K562 (cell line): ENCODE measurements around the gene CTNNB1. TPM values are rescaled to one million over a fixed set of nuclear protein-coding genes. Genes with fewer than 3 reads are reported as not detected.

Experiments
- ATAC-seq: fragments of 200-7000 bp; cut with Tn5 transposase; 3 replicates; pipeline ENCODE4 v1.9.1; 2020; ENCODE audit warnings: moderate library complexity
- BruUV-seq: library from RNA; stranded (reverse); fragments of 400-500 nt; replicated peaks from 2 replicates; lab custom pipeline; 2021; lab: Mats Ljungman, UMichigan
- CTCF ChIA-PET: fragments of 300-600 bp; formaldehyde crosslinking; extraction: SDS; loops from one replicate; lab custom pipeline; 2021; ENCODE audit warnings: low intra/inter-chr PET ratio; lab: Yijun Ruan, JAX
- POLR2A ChIA-PET: fragments of 300-600, 350-650 bp; sonication (Branson Sonifier 250); formaldehyde crosslinking; extraction: SDS; loops from one replicate; lab custom pipeline; 2021; ENCODE audit warnings: antibody characterized with exemption, inconsistent platforms; lab: Yijun Ruan, JAX
- DNase-seq, 4 experiments: peaks; one replicate each; pipeline versions ENCODE4 v3.0.0 to v3.0.0-alpha.2; 2011 to 2018; ENCODE audit warnings: low spot score in 3 of 4, mixed read lengths in 3 of 4; ENCODE audit errors: extremely low read depth in 1 of 4
- FAIRE-seq: peaks from 2 replicates; lab custom pipeline; 2011; peaks lifted over from hg19 to GRCh38; lab: Jason Lieb, UNC
- H2AFZ ChIP-seq: 2 replicates; pipeline ENCODE4 v1.6.0; 2011; ENCODE audit warnings: low read depth, low read length, control low read depth, inconsistent platforms
- H3K27ac ChIP-seq: fragments of 200-600 bp; 3 replicates; pipeline ENCODE4 v1.8.0; 2011; ENCODE audit warnings: low read depth, mild to moderate bottlenecking, control low read depth, inconsistent platforms, low read length, moderate library complexity, mixed read lengths; ENCODE audit errors: extremely low read depth
- H3K27me3 ChIP-seq, 2 experiments: fragments of 300-600 bp in 1 of 2; 2 replicates in 1 of 2; 3 replicates in 1 of 2; pipeline versions ENCODE4 v1.6.0 to v1.8.0; 2011; ENCODE audit warnings: inconsistent platforms in 2 of 2, low read length in 2 of 2, mild to moderate bottlenecking in 1 of 2, mixed read lengths in 1 of 2, moderate library complexity in 1 of 2; ENCODE audit not compliant: control insufficient read depth in 2 of 2, insufficient read depth in 2 of 2
- H3K36me3 ChIP-seq: fragments of 300-600 bp; 3 replicates; pipeline ENCODE4 v1.8.0; 2011; ENCODE audit warnings: mild to moderate bottlenecking, low read length, inconsistent platforms; ENCODE audit not compliant: control insufficient read depth, insufficient read depth
- H3K4me1 ChIP-seq, 2 experiments: fragments of 200-600 bp in 1 of 2; replicated peaks in 1 of 2; 2 replicates in 1 of 2; 3 replicates in 1 of 2; pipeline versions ENCODE4 v1.5.1 to v1.8.0; 2011; ENCODE audit warnings: inconsistent platforms in 2 of 2, low read length in 2 of 2, mild to moderate bottlenecking in 1 of 2, mixed read lengths in 1 of 2, moderate library complexity in 1 of 2; ENCODE audit not compliant: control insufficient read depth in 2 of 2, insufficient read depth in 2 of 2
- H3K4me2 ChIP-seq: 2 replicates; pipeline ENCODE4 v1.6.1; 2011; ENCODE audit warnings: low read length, control low read depth, inconsistent platforms, mixed read lengths; ENCODE audit not compliant: insufficient read depth
- H3K4me3 ChIP-seq: fragments of 200-600 bp; sonication (generic), shearing (Covaris generic); 2 replicates; pipeline ENCODE4 v1.5.1; 2016; ENCODE audit warnings: control low read depth, inconsistent platforms
- H3K79me2 ChIP-seq: fragments of 200-600 bp; 3 replicates; pipeline ENCODE4 v1.8.0; 2011; ENCODE audit warnings: low read length, inconsistent platforms; ENCODE audit not compliant: control insufficient read depth, insufficient read depth
- H3K9ac ChIP-seq, 2 experiments: 2 replicates each; pipeline versions ENCODE4 v1.6.0 to v1.6.1; 2011; ENCODE audit warnings: low read depth in 2 of 2, low read length in 2 of 2, control low read depth in 1 of 2, inconsistent platforms in 1 of 2, mild to moderate bottlenecking in 1 of 2, mixed read lengths in 1 of 2; ENCODE audit not compliant: insufficient read depth in 1 of 2
- H3K9me1 ChIP-seq: one replicate; pipeline ENCODE4 v1.6.0; 2011; ENCODE audit warnings: inconsistent platforms, mild to moderate bottlenecking, low read length, moderate library complexity; ENCODE audit not compliant: control insufficient read depth, insufficient read depth
- H3K9me3 ChIP-seq: replicated peaks from 2 replicates; pipeline ENCODE4 v1.5.1; 2011; ENCODE audit warnings: low read depth, low read length, inconsistent platforms; ENCODE audit not compliant: control insufficient read depth, insufficient read depth
- H4K20me1 ChIP-seq: replicated peaks from 2 replicates; pipeline ENCODE4 v1.6.1; 2011; ENCODE audit warnings: low read length, inconsistent platforms, mixed read lengths; ENCODE audit not compliant: control insufficient read depth, insufficient read depth
- FOXJ3 ChIP-seq: sonication (generic); formaldehyde crosslinking; IDR thresholded peaks from 2 replicates; pipeline ENCODE4 v1.4.0; 2020; ENCODE audit warnings: mild to moderate bottlenecking, missing genetic modification reagents
- WGBS: fragments of 100-300 bp; shearing (Covaris generic); methylation state at CpG from one replicate; pipeline ENCODE4 v1.1.6; 2016; ENCODE audit warnings: low coverage, mixed read lengths; ENCODE audit not compliant: insufficient coverage; ENCODE audit errors: missing lambda C conversion rate; 5-methylcytosine and 5-hydroxymethylcytosine counted together
- in situ Hi-C: fragments of 300-500 bp; cut with MboI; formaldehyde crosslinking; loops from 4 replicates; pipeline ENCODE4 v1.15.0; 2018; ENCODE audit warnings: inconsistent platforms, mixed read lengths
- intact Hi-C: fragments of 100-400 bp; cut with micrococcal nuclease; formaldehyde crosslinking; loops from 2 replicates; pipeline ENCODE4 v1.14.2; 2022
- polyA plus RNA-seq, 8 experiments: library from polyadenylated mRNA; depleted of rRNA in 4 of 8; stranded (reverse) in 5 of 8; unstranded in 3 of 8; fragments of >200 nt; fragmentation: Nextera tagmentation in 2 of 8; fragmentation: Illumina TruSeq in 1 of 8; extraction: Ambion mirVana in 2 of 8; extraction: Trizol in 1 of 8; gene quantifications; 2 replicates each; pipeline versions ENCODE4 v1.2.1 to v1.2.3, GENCODE V29; 2011 to 2014; ENCODE audit warnings: inconsistent platforms in 1 of 8, missing spikeins in 1 of 8
- total RNA-seq, 7 experiments: library from RNA; depleted of rRNA in 6 of 7; stranded (reverse); fragments of >200 nt in 6 of 7; fragmentation: Illumina TruSeq in 2 of 7; extraction: Trizol in 2 of 7; gene quantifications; 2 replicates each; pipeline versions ENCODE4 v1.2.1 to v1.2.3, GENCODE V29; 2011 to 2021; ENCODE audit warnings: low replicate concordance in 1 of 7
- TF ChIP-seq, protein P1 (sequence below): sonication (generic); formaldehyde crosslinking; IDR thresholded peaks from 2 replicates; pipeline ENCODE4 v1.8.1; 2022; ENCODE audit warnings: missing genetic modification reagents
- TF ChIP-seq, protein P2 (sequence below): fragments of 200-800 bp; sonication (Bioruptor generic); IDR thresholded peaks from 2 replicates; pipeline ENCODE4 v1.6.1; 2017; ENCODE audit warnings: missing genetic modification characterization, missing compliant biosample characterization
- TF ChIP-seq, protein P3 (sequence below): fragments of 200-600 bp; sonication (generic); IDR thresholded peaks from one replicate; pipeline ENCODE4 v1.6.1; 2012; ENCODE audit warnings: mild to moderate bottlenecking, low read depth, low read length, inconsistent platforms

The CTNNB1 gene
- total and polyA plus RNA-seq, 9 of the 15 experiments (the other 6 are each of a cell fraction or from before 2014, with no cell fraction given), result 44.3 to 193 (median 154) TPM

DNA sequence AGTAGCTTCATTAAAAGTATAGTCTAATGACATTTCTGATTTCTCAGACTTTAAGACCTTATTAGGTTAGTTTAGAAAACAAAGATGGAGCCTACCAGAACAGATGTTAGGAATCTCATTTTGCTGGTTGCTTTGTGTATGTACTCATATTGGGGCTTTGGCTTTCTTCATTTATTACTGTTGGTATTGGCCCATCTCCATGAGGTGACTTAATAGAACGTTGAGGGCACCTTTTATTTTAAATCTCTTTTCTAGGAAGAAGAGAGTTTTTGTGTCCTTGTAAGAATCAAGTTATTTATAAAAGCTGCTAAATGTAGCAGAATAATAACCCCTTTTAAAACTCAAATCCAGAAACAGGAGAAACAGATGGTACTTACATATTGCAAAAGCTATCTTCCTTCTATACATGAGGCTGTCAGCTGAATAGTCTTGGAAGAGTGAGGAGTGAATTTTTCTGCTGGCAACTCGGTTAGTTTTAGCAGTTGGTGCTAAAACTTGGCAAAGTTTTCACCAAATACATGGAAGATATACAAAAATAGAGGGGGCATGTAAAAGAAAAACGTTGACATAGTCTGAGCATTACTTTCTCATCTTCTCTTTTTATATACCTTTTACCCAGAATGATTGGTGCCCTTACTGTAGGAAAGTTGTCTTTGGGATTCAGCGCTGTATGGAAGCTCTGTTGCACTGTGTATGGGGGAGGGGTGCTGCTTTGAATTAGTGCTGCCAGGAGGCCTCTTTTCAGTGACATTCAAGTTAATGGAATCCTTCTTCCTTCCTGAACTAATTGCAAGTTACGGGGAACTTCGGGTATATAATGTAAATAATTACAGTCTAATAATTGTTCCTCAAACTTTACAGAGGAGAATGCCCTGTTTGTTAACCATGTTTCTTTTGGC lies 35.8 kb downstream of the CTNNB1 start:
- ChIA-PET POLR2A (interaction anchor here (1.0 to 1.4 kb wide), 3 partner anchors 11 to 27 kb away, joined by 3 read pairs; no protein-coding TSS in a partner anchor), CTCF (no interaction called here)
- in situ Hi-C loops, result no loop called here
- DNase-seq (no peak), FAIRE-seq (no peak), ATAC-seq (no peak)
- Histone ChIP-seq H3K27ac (no peak overlapping the region), H3K27me3 (no peaks in the 10 kb centered on the region), H3K4me3 (no peak overlapping the region), H3K9me1 (no peaks in the 10 kb centered on the region), H3K79me2 (no peaks in the 10 kb centered on the region), H3K9me3 (no peaks in the 10 kb centered on the region), H3K36me3 (peaks cover 95% of the 10 kb centered on the region), H3K4me1 (no peaks in the 10 kb centered on the region), H3K4me2 (no peak overlapping the region), H3K9ac (no peak overlapping the region), H2AFZ (no peak overlapping the region), H4K20me1 (no peaks in the 10 kb centered on the region)
- BruUV-seq, result no TSS peak
- WGBS, result 68% methylated on average over 6 of the region's 6 CpGs
- intact Hi-C loops, result no loop called here
- no peak for TF ChIP-seq FOXJ3 (CRISPR knock-in tag)
- TF ChIP-seq, protein P1, sequence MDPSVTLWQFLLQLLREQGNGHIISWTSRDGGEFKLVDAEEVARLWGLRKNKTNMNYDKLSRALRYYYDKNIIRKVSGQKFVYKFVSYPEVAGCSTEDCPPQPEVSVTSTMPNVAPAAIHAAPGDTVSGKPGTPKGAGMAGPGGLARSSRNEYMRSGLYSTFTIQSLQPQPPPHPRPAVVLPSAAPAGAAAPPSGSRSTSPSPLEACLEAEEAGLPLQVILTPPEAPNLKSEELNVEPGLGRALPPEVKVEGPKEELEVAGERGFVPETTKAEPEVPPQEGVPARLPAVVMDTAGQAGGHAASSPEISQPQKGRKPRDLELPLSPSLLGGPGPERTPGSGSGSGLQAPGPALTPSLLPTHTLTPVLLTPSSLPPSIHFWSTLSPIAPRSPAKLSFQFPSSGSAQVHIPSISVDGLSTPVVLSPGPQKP (CRISPR knock-in tag), result no peak
- TF ChIP-seq, protein P2, sequence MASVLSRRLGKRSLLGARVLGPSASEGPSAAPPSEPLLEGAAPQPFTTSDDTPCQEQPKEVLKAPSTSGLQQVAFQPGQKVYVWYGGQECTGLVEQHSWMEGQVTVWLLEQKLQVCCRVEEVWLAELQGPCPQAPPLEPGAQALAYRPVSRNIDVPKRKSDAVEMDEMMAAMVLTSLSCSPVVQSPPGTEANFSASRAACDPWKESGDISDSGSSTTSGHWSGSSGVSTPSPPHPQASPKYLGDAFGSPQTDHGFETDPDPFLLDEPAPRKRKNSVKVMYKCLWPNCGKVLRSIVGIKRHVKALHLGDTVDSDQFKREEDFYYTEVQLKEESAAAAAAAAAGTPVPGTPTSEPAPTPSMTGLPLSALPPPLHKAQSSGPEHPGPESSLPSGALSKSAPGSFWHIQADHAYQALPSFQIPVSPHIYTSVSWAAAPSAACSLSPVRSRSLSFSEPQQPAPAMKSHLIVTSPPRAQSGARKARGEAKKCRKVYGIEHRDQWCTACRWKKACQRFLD (CRISPR knock-in tag), result no peak
- TF ChIP-seq, protein P3, sequence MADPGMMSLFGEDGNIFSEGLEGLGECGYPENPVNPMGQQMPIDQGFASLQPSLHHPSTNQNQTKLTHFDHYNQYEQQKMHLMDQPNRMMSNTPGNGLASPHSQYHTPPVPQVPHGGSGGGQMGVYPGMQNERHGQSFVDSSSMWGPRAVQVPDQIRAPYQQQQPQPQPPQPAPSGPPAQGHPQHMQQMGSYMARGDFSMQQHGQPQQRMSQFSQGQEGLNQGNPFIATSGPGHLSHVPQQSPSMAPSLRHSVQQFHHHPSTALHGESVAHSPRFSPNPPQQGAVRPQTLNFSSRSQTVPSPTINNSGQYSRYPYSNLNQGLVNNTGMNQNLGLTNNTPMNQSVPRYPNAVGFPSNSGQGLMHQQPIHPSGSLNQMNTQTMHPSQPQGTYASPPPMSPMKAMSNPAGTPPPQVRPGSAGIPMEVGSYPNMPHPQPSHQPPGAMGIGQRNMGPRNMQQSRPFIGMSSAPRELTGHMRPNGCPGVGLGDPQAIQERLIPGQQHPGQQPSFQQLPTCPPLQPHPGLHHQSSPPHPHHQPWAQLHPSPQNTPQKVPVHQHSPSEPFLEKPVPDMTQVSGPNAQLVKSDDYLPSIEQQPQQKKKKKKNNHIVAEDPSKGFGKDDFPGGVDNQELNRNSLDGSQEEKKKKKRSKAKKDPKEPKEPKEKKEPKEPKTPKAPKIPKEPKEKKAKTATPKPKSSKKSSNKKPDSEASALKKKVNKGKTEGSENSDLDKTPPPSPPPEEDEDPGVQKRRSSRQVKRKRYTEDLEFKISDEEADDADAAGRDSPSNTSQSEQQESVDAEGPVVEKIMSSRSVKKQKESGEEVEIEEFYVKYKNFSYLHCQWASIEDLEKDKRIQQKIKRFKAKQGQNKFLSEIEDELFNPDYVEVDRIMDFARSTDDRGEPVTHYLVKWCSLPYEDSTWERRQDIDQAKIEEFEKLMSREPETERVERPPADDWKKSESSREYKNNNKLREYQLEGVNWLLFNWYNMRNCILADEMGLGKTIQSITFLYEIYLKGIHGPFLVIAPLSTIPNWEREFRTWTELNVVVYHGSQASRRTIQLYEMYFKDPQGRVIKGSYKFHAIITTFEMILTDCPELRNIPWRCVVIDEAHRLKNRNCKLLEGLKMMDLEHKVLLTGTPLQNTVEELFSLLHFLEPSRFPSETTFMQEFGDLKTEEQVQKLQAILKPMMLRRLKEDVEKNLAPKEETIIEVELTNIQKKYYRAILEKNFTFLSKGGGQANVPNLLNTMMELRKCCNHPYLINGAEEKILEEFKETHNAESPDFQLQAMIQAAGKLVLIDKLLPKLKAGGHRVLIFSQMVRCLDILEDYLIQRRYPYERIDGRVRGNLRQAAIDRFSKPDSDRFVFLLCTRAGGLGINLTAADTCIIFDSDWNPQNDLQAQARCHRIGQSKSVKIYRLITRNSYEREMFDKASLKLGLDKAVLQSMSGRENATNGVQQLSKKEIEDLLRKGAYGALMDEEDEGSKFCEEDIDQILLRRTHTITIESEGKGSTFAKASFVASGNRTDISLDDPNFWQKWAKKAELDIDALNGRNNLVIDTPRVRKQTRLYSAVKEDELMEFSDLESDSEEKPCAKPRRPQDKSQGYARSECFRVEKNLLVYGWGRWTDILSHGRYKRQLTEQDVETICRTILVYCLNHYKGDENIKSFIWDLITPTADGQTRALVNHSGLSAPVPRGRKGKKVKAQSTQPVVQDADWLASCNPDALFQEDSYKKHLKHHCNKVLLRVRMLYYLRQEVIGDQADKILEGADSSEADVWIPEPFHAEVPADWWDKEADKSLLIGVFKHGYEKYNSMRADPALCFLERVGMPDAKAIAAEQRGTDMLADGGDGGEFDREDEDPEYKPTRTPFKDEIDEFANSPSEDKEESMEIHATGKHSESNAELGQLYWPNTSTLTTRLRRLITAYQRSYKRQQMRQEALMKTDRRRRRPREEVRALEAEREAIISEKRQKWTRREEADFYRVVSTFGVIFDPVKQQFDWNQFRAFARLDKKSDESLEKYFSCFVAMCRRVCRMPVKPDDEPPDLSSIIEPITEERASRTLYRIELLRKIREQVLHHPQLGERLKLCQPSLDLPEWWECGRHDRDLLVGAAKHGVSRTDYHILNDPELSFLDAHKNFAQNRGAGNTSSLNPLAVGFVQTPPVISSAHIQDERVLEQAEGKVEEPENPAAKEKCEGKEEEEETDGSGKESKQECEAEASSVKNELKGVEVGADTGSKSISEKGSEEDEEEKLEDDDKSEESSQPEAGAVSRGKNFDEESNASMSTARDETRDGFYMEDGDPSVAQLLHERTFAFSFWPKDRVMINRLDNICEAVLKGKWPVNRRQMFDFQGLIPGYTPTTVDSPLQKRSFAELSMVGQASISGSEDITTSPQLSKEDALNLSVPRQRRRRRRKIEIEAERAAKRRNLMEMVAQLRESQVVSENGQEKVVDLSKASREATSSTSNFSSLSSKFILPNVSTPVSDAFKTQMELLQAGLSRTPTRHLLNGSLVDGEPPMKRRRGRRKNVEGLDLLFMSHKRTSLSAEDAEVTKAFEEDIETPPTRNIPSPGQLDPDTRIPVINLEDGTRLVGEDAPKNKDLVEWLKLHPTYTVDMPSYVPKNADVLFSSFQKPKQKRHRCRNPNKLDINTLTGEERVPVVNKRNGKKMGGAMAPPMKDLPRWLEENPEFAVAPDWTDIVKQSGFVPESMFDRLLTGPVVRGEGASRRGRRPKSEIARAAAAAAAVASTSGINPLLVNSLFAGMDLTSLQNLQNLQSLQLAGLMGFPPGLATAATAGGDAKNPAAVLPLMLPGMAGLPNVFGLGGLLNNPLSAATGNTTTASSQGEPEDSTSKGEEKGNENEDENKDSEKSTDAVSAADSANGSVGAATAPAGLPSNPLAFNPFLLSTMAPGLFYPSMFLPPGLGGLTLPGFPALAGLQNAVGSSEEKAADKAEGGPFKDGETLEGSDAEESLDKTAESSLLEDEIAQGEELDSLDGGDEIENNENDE, result no peak
